NCI-H1092 (cell line): ENCODE measurements around the gene NPIPB6.
A peak's percentile ranks its signal among the peaks of the same experiment; 100 is the strongest.

Experiments
- DNase-seq: peaks from one replicate; lab custom pipeline; 2025; lab: John Stamatoyannopoulos, UW

NPIPB6 gene

DNA sequence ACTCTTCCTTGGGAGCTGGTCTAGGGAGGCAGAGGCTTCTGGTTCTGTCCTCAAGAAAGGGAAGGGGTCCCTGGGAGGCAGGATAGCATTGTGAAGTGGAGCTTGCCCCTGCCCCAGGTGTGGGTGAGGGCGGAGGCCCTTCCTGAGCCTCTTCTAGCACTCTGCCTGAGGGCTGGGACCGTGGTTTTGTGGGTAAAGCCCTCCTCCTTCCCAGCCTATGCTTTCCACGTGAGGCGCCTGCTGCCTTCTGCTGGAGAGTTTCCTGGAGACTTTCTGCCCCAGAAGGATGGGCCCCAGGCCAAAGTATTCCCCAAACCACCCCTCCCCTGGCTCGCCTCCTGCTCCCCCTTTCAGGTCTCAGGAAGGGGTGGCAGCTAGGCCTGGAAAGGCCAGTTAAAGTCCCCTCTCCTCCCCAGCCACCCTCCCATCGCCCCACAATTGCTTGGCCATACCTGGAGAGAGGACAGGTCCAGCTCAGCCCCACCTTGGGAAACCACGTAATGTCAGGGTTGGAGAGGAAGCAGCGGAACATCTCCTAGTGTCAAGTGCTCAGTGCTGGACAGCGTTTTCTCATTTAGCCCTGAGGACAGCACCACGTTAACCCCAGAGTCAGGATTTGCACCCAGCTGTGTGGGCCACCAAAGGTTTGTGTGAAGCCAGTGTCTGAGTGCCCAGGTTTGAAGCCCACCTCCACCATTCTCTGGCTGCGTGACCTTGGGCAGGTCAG is 65.4 kb downstream of the NPIPB6 start:
- DNase-seq, result no peak

GRCh38 chr16:28297308-28297707 is 66.0 kb downstream of the NPIPB6 start:
- DNase-seq, result no peak

DNA sequence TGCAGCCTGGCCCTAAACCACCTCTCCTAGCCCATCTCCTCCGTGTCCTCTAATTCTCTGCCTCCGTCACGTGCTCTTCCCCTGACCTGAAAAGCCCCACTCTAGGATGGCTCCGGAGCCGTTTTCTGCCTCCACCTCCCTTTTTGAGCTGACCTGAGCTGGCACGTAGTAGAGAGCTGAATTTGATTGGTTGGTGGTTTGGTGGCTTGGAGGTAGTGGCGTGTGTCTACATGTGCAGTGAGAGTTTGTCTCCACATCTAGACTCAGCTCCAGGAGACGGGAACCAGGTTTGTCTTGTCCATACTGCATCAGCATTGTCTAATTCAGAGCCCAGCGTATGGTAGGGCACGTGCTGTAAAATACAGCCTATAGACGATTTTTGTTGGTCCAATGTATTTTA is 68.0 kb downstream of the NPIPB6 start:
- DNase-seq, result no peak

DNA sequence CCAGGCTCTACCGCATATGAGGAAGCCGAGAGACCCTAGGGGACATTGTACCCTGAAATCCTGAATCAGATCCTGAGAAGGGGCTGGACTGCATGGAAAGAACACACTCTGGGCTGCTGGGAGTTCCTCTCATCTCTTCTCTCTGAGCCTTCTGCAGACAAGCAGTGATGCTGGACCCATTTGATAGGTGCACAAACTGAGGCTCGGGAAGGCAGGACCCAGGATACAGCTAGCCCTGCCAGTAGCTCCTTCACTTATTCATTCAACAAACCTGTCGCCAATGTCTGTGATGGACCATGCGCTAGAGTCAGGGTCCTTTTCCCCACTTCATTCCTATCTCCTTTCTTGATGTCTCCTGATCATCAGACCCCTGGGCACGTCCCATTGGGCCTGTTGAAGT is 69.1 kb downstream of the NPIPB6 start:
- no peak for DNase-seq

GRCh38 chr16:28293601-28293960 is 69.7 kb downstream of the NPIPB6 start:
- DNase-seq, result no peak

GRCh38 chr16:28292731-28293600 is 70.3 kb downstream of the NPIPB6 start:
- peak; percentile 59 for DNase-seq
